ENCODE data around the gene LPAR6.
"Not testable (repeated sequence)": the region's sequence is repeated elsewhere in the genome, so short reads cannot be mapped to it uniquely, and the experiment has no call there.

Gene LPAR6

GRCh38 chr13:48422003-48422402 lies 9.1 kb upstream of the LPAR6 start:
- in situ Hi-C loops (cut with MboI; ENCODE audit: low sequenced_read_pairs), result not testable (repeated sequence)

GRCh38 chr13:48415516-48415915 lies 2.6 kb upstream of the LPAR6 start:
- in situ Hi-C loops (cut with MboI; ENCODE audit: low sequenced_read_pairs), result no loop called here

- in situ Hi-C loops (cut with MboI; ENCODE audit: low sequenced_read_pairs), result no loop called here
These were observed 1.6 kb upstream of the LPAR6 start for GRCh38 chr13:48414501-48414900.

GRCh38 chr13:48411841-48412531 lies 927 bp downstream of the LPAR6 start:
- in situ Hi-C loops (cut with MboI; ENCODE audit: low sequenced_read_pairs), result no loop called here

- in situ Hi-C loops (cut with MboI; ENCODE audit: low sequenced_read_pairs), result no loop called here
These were observed 1.6 kb downstream of the LPAR6 start for GRCh38 chr13:48411147-48411794.

GRCh38 chr13:48410199-48410598 lies 2.7 kb downstream of the LPAR6 start:
- in situ Hi-C loops (cut with MboI; ENCODE audit: low sequenced_read_pairs), result no loop called here

- in situ Hi-C loops (cut with MboI; ENCODE audit: low sequenced_read_pairs), result no loop called here
These were observed 7.0 kb downstream of the LPAR6 start for GRCh38 chr13:48405875-48406274.

- in situ Hi-C loops (cut with MboI; ENCODE audit: low sequenced_read_pairs), result no loop called here
These were observed 8.0 kb downstream of the LPAR6 start for GRCh38 chr13:48404952-48405351.

GRCh38 chr13:48403913-48404312 lies 9.0 kb downstream of the LPAR6 start:
- in situ Hi-C loops (cut with MboI; ENCODE audit: low sequenced_read_pairs), result no loop called here

- in situ Hi-C loops (cut with MboI; ENCODE audit: low sequenced_read_pairs), result no loop called here
These were observed 9.7 kb downstream of the LPAR6 start for GRCh38 chr13:48403151-48403631.

GRCh38 chr13:48402325-48402932 lies 10.5 kb downstream of the LPAR6 start:
- in situ Hi-C loops (cut with MboI; ENCODE audit: low sequenced_read_pairs), result no loop called here

- in situ Hi-C loops (cut with MboI; ENCODE audit: low sequenced_read_pairs), result no loop called here
These were observed 11.4 kb downstream of the LPAR6 start for GRCh38 chr13:48401480-48401879.

GRCh38 chr13:48400850-48401291 lies 12.0 kb downstream of the LPAR6 start:
- in situ Hi-C loops (cut with MboI; ENCODE audit: low sequenced_read_pairs), result no loop called here

GRCh38 chr13:48400090-48400694 lies 12.7 kb downstream of the LPAR6 start:
- in situ Hi-C loops (cut with MboI; ENCODE audit: low sequenced_read_pairs), result no loop called here

- in situ Hi-C loops (cut with MboI; ENCODE audit: low sequenced_read_pairs), result no loop called here
These were observed 14.3 kb downstream of the LPAR6 start for GRCh38 chr13:48398450-48399095.

- in situ Hi-C loops (cut with MboI; ENCODE audit: low sequenced_read_pairs), result no loop called here
These were observed 15.2 kb downstream of the LPAR6 start for GRCh38 chr13:48397744-48398143.

- in situ Hi-C loops (cut with MboI; ENCODE audit: low sequenced_read_pairs), result no loop called here
These were observed 19.2 kb downstream of the LPAR6 start for GRCh38 chr13:48393698-48394085.

GRCh38 chr13:48393030-48393697 lies 19.7 kb downstream of the LPAR6 start:
- in situ Hi-C loops (cut with MboI; ENCODE audit: low sequenced_read_pairs), result no loop called here

- in situ Hi-C loops (cut with MboI; ENCODE audit: low sequenced_read_pairs), result no loop called here
These were observed 21.7 kb downstream of the LPAR6 start for GRCh38 chr13:48391257-48391656.

GRCh38 chr13:48386816-48387215 lies 26.1 kb downstream of the LPAR6 start:
- in situ Hi-C loops (cut with MboI; ENCODE audit: low sequenced_read_pairs), result no loop called here

GRCh38 chr13:48383384-48383783 lies 29.5 kb downstream of the LPAR6 start:
- in situ Hi-C loops (cut with MboI; ENCODE audit: low sequenced_read_pairs), result no loop called here

Measured in HL-60/S4 (cell line).